ELR (cell line): ENCODE measurements around the gene CCND1.

ENCODE experiments used
- DNase-seq: peaks from one replicate; pipeline ENCODE4 v3.0.0-alpha.2; 2015; ENCODE audit warnings: low read depth

Gene CCND1

DNA sequence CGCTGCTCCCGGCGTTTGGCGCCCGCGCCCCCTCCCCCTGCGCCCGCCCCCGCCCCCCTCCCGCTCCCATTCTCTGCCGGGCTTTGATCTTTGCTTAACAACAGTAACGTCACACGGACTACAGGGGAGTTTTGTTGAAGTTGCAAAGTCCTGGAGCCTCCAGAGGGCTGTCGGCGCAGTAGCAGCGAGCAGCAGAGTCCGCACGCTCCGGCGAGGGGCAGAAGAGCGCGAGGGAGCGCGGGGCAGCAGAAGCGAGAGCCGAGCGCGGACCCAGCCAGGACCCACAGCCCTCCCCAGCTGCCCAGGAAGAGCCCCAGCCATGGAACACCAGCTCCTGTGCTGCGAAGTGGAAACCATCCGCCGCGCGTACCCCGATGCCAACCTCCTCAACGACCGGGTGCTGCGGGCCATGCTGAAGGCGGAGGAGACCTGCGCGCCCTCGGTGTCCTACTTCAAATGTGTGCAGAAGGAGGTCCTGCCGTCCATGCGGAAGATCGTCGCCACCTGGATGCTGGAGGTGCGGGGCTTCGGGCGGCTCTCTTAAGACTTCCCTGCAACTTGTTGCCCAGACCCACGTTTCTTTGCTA is at the start of gene CCND1:
TSS of gene CCND1 (plus strand) at position 162 of the 587 bp plus-strand sequence. CDS start at position 320, 158 bp downstream.
- DNase-seq: peak; percentile 94

DNA sequence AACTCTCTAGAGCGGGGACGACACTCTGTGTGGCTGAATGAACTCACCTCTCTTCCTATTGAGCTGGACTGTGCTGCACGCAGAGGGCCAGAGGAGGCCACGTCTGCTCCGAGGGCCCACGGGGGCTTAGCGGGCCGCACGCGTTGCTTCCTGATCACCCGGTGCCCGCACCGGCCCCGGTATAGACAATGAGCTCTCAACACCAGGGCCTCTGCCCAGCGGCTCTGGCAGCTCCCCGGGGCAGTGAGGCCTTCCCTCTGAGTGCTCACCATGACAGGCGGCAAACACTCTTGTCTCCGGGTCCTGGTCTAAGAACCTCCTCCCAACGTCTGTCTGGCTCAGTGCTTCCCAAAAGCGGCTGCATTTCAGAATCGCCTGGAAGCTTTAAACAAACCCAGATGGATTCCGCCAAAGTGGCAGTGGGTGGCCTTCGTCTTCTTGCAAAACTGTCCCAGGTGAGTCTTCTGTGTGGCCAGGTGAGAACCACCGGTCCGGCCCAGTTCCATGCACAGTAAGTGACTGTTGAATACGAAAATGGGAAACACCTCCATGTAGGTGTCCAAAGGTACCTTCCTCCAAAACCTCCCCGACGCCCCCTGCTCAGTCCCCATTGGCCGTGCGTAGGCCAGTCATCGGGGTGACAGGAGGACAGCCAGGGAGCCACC is 47.8 kb upstream of the CCND1 start:
- DNase-seq: no peak

DNA sequence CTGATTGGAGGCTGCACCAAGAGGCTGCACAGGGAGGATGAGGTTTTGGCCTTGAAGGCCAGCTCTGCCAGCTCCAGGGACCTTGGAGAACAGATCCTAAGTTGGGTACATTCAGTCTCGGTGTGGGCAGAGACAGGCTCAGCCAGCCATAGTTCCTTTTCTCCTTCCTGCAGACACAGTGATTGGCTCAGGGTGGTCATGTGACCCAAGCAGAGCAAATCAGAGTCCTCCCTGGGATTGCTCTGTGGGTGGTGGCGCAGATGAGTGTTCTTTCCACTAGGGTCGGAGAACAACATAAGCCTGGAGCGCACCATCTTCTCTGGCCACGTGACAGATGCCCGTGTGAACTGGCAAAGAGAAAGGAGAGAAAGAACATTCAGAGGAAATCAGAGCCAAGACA is 47.1 kb upstream of the CCND1 start:
- DNase-seq: no peak

DNA sequence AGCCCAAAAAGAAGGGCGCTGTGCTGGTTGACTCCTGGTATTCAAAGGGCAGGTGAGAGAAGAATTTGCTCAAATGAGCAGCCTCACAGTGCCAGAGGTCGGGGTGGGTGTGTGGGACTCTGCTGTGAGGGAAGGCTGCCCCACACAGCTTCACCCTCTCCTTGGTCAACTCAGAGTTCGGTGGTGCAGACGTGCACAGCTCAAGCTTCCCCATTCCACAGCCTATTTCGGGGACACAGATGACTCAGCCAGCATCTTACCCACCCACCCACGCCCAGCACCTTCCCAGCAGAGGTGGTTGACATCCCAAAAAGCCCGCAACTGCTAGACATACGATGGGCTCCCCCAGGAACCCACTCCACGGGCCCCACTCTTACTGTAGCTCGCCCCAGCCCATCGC is 46.5 kb upstream of the CCND1 start:
- no peak for DNase-seq

DNA sequence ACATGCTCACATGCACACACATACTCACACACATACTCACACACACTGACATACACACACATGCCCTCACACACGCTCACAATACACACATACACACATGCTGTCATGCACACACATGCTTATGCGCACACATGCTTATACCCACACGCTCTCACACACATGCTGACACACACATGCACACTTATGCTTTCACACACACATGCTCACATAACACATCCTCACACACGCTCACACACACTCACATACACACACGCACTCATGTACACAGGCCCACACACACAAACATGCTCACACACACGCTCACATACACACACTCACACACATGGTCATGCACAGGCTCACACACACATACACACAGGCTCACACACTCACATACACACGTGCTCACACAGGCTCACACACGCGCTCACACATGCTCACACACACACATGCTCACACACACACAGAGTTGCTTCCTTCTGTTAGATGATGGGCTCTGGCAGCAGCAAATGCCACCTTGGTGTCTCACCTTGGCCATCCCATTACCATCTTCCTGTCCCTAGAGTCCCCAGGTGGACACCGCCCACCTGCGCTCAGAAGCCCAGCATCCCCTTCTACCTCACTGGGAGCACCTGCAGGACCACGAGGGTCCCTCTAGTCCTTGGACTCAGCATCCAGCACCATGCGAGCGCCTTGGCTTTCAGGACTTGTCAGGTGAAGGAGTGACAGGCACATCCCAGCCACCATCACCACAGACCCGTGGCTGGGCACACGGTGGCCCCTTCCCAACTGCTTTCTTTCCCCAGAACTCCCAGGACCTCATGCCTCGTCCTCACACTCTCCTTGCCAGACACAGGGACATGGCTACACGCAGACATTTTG is 44.9 kb upstream of the CCND1 start:
- DNase-seq: no peak

DNA sequence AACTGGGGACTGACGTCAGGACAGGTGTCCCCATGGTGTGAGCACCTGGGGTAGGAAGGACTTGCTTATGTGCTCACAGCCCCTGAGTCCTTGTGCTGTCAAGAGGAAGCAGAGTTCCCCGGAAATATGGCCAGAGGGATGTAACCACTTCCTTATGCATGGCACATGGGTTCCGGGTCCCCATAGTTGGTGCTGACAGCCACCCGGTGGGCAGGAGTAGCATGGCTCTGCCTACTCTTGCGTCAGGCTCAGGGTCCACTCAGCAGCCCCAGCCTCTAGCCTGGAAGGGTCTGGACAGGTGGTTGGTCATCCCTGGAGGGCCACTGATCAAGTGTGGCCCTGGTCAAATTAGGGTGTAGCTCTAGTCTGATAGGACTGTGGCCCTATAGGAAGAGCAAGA is 42.8 kb upstream of the CCND1 start:
- DNase-seq: peak; percentile 51

DNA sequence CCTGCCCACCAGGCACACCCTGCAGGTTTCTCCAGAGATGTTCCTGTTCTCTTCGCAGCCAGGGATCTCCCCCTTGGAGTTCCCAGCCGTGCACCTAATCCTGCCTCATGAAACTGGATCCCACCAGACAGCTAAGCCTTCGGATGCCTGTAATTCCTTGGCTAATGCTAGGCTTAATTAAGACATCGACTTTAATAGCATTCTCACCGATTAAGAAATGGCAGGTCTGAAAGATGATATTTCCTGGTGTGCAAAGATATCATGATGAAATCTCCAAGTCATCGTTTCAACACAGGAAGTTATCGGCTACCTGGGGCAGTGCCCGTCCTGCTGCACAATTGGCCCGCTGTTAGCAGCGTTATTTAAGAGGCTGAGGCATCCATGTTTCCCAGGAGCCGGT is 41.5 kb upstream of the CCND1 start:
- DNase-seq: no peak

DNA sequence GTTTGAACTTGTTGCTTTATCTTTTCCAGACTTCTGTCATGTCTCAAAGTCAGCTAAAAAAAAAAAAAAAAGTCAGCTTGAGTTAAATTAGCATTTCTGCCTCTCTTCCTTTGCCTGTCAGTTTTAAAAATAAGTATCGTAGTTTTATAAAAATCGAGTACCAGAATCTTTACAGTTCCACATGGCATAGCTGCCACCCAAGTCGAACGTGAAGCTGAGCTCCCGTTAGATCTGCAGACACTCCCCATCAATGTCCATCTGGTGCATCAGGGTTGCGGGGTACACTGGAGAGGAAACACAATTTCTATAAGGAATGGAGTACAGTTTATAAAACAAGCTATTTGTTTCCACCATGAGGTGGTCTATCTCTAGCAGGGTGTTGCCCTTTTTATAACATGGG is 41.0 kb upstream of the CCND1 start:
- no peak for DNase-seq

DNA sequence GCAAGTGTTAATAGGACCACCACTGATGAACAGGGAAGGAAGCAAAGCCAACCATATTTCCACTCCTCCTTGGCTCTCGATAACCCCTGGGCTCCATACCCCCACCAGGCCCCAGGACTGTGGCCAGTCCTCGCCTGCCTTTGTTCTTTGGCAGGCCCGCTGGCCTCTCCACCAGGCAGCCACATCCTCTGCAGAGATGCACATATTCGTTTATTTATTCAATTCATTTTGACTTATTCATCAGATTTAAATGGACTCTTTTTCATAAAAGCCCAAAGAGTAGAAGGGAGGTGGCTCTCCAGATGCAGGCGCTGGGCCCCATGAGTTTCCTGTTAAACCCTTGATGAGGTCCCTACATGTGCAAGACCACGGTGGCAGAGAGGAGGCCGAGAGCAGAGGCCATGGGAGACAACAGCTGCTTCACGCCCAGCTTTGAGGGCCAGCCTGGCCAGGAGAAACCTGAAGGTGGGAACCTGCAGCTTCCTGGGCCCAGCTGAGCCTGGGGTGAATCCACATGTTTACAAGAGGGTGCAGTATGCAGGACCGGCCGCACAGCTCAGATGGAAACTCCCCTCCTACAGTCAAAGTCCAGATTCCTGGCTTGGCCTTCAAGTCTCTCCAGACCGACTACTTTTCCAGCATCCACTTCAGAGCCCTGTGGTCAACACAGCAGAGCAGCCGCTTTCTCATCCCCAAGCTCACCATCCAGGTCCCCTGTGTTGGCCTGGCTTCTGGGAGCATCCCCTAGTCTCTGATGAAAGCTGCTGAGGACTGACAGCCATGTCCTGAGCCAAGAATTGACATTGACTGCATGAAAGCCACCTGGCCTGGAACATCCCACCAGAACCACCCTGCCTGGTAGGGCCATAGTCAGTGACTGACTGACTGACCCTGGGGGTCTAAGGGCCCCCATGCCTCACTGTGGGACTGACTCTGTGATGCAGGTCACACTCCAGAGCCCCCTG is 39.7 kb upstream of the CCND1 start:
- DNase-seq: no peak

DNA sequence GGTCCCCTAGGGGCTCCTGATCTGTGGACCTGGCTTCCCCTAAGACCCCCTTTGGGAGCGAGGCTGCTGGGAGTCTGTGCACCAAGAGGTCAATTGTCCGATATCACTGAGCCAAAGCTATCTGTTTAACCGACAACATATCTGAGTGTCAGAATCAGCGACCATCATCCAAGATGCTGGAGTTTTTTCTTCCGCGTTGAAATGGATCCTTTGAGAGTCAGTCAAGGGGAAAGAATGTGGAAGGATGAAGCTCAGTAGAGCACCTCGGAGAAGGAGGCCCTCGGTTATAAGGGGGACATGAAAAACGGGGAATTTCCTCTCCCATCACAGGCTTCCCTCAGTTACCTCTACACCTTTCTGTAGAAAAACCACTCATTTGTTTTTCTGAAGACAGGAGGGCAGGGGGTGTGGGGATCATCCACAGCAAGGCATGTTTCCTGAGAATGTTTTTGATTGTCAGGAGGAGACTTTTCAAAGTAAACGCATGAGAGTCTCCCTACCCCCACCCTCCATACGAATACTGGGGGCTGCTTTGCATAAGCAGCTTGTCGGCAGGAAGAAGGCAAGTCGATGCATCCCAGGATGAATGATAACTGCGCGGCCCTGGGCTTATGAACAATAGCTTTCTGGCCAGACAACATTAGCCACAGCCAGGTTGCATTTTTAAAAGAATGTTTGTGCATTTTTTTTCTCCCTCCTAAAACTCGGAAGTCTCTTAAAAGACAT is 37.7 kb upstream of the CCND1 start:
- no peak for DNase-seq

DNA sequence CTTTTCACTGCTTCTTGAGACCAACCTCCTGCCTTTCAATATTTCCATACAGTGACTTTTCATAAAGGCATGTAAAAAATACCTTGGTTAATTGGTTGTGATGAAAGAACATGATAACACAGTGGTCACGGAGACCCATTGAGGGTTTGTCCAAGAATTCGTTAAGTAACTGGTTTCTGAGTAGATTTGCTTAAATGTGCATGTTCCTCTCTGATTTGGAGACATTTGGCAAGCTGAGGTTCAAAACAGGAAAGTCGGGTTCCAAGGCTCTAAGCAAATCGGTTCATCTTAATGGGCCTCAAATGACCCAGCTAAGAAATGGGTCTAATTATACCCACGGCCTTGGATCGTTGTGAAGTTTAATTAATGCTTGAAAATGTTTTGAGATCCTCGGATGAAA is 36.9 kb upstream of the CCND1 start:
- no peak for DNase-seq

DNA sequence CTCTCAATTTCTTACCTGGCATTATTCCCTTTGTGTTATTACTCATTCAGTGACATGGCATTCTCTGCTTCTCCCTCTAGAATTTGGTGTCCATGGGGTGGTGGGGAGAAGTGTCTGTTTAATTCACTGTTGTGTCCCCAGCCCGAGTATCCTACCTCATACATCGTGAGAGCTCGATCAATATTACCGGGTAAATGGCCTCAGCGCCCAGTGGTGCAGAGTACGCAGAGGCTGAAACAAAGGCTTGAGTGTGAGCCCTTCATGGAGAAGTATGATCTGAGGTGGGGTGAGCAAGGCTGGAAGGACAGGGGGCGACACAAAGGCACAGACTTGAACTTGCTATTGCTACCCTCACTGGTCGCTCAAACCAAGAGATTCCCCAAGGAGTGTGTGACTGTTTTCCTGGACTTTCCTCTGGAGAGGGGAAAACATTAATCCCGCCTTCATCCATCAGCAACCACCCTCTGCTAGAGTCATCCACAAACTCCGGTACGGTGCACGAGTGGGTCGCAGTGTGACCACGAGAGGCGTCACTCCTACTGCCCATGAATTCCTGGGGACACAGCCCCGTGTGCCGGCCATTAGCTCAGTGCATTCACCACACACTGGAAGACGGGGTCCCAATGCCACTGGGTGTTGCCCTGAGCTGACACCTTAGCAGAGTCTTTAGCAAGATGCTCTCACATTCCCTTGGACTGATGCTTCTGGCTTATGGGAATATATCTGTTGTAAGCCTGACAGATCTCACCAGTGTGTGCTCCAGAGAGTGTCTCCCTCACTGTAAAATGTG is 35.0 kb upstream of the CCND1 start:
- no peak for DNase-seq

DNA sequence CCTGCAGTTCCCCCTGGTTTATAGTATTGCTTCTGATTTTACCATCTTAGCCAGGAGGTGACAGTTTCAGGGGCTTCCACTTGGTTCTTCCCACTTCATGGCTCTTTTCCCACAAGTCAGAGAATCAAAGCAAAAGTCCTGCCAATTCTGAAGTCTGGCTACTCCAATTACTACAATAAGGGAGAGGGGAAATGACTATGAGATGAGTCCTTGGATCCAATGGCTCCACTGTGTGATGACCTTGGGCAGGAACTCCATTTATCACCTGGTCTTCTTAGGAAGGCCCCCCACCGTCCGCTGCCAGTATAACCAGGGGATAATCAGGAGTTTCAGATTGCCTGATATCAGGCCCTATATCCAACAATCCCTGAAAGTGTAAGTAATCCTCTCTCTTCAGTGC is 31.6 kb upstream of the CCND1 start:
- DNase-seq: peak; percentile 45

DNA sequence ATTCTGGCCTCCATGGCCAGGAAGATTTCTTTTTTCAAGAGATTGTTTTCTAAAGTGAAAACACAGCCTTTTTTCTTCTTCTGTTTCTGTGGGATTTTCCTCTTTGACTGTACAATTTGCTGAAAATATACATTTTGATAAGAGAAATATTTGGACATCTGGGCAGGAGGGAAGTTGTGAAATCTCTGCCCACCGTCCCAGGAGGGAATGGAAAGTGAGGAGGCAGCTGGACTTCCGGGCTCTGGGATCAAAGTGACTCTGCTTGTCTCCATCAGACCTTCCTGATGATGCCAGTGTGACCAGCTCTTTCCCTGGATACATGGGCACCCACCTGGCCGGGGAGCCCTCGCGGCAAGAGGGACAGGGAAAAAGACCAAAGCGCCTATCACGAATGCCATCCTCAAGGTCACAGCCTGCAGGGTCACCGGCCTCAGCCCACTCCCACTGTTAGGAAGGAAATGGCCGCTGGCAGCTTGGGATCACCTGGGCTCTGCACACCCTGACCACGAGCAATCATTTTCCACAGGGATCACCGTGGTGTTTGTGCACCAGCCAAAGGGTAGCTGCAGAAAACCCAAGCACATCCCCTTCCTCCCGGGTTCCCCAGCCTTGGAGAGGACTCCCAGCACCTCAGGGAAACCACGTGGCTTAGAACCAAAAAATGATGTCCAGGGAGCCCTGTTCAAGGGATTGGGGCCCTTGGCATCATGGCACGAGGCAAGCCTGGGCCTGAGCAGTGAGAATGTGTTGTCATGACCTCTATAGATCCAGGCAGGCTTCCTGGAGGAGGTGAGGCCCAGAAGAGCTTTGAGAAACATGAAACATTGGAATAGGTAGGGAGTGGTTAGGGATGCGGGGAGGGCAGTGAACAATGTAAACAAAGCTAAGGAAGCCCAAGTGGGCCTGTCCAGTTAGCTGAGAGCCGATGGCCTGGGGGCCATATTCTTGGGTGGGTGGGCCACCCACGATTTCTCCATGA is 29.1 kb upstream of the CCND1 start:
- DNase-seq: no peak

DNA sequence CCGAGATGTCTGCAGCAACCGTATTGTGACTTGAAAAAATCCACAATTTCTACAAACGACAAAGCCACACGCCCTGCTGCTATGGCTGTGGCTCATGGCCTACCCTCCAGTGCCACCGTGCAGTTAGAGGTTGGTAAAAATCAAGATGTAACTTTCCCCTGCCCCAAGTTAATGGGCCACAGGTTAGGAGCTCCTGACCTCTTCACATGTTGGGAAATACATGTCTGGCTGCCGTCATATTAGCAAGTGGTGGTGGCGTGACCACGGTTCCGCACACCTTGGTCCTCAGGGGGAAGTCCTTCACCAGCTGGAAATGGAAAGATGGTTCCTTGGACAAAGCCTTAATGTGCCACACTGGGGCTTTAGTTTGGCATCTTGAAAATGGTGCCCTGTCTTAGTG is 27.4 kb upstream of the CCND1 start:
- no peak for DNase-seq

DNA sequence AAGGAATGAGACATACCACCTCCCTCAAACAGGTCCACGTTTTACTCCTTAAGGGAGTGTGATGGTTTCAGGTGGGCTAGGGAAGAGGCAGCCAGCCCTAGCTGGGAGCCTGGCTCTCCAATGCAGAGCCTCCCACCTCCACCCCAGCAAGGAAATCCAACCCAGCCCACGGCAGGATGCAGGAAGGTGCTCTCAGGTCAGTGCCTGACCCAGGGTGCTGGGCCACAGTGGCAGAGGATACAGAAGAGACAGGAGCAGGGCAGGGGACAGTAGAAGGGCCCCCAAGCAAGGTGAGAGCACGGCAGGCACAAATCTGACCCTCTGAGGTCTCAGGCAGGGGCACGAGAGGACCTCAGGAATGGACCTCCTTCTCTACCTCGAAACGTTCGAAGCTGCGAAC is 26.9 kb upstream of the CCND1 start:
- DNase-seq: no peak

DNA sequence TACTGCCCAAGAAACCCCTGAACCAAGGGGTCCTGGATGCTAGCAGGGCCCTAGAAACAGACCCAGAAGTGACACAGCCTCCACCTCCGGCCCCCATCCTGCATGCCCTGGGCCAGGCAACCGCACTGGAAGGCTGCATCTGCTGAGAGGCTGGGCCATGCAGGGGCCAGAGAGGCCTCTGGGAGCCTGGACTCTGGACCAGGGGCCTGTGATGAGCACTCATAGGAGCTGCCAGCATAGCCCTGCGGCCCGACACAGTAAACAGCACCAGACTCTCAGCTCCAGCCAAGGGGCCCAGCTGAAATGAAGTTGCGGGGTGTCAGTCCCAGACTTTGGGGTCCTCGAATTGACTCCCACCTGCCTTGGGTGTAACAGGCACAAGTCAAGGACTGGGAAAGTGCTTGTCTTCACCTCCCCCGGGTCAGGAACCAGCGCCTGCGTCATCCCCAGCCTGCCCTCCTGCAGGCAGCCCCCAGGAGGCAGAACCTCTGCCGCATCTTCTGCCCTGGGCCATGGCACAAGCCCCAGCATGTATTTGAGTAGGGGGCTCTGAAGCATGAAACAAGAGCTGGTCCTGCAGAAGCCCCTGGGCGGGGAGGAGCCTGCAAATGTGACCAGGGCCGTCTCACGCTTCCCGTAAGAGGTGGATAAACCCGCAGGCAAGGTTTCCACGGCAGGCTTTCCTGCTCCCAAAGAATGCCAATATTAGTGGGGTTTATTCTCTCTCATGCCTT is 25.2 kb upstream of the CCND1 start:
- no peak for DNase-seq

DNA sequence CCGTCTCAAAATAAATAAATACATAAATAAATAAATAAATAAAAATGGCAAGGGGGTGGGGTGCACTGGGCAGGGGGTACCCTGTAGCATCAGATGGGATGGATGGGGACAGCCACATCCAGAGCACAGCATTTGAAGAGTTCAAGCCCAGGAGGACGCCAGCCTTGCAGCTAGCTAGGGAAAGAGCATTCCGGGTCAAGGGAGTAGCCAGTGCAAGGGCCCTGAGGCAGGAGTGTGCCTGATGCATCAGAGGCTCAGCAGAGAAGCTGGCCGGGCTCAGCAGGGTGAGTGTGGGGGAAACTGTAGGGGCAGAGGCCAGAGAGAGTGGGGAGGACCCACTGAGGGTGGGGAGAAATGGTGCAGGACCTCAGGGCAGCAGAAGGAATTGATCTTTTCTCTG is 23.7 kb upstream of the CCND1 start:
- no peak for DNase-seq

DNA sequence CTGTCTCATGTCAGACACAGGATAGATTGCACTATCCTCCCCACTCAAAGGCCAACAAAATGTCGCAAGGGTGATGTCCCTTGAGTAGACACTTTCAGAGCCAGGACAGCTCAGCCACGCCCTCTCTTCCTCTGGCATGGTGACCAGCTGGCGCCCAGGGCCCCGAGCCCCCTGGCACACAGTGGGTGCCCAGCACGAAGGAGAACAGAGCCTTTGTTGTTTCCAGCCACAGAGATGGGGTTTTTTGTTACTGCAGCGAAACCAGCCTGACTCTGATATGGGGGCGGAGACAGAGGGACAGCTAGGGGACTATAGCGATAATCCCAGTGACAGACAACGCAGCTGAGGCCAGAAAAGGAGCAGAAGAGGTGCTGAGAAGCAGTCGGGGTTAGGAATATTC is 23.3 kb upstream of the CCND1 start:
- no peak for DNase-seq
